A549 (cell line): ENCODE measurements around the gene MTMR12.

Experiments used
- EP300 ChIP-seq, 2 experiments: fragments of >200 bp; sonication (Bioruptor Twin); formaldehyde crosslinking; IDR thresholded peaks; 2 replicates in 1 of 2; 3 replicates in 1 of 2; pipeline ENCODE4 v1.6.1; 2016 to 2017
- ESRRA ChIP-seq: fragments of 150-350 bp; IDR thresholded peaks from 2 replicates; pipeline ENCODE4 v1.6.1; 2014; ENCODE audit warnings: mild to moderate bottlenecking, low read length, borderline replicate concordance
- FOSB ChIP-seq: fragments of 250-450 bp; sonication (Bioruptor Pico); IDR thresholded peaks from 2 replicates; pipeline ENCODE4 v1.5.0; 2020; ENCODE audit warnings: mild to moderate bottlenecking, moderate library complexity
- FOSL2 ChIP-seq, 2 experiments: fragments of 450-650 bp in 1 of 2; fragments of >200 bp in 1 of 2; sonication (Bioruptor Twin) in 1 of 2; formaldehyde crosslinking; IDR thresholded peaks; 2 replicates each; pipeline versions ENCODE4 v1.5.0 to v1.6.1; 2016 to 2020; ENCODE audit warnings: mild to moderate bottlenecking in 1 of 2, moderate library complexity in 1 of 2
- JUN ChIP-seq, 2 experiments: fragments of >200 bp; sonication (Bioruptor Twin); formaldehyde crosslinking; IDR thresholded peaks; 2 replicates in 1 of 2; 3 replicates in 1 of 2; pipeline ENCODE4 v1.6.1; 2016 to 2017
- MAZ ChIP-seq: fragments of 150-350 bp; IDR thresholded peaks from 2 replicates; pipeline ENCODE4 v1.6.1; 2014; ENCODE audit warnings: antibody characterized with exemption, low read depth, low read length, borderline replicate concordance
- PHF8 ChIP-seq: fragments of 200-600 bp; sonication (generic); IDR thresholded peaks from 2 replicates; pipeline ENCODE4 v1.6.1; 2016; ENCODE audit warnings: low read depth, mild to moderate bottlenecking, antibody characterized with exemption, moderate library complexity, borderline replicate concordance
- ZSCAN20 ChIP-seq: fragments of 250-450 bp; sonication (Bioruptor Pico); IDR thresholded peaks from 2 replicates; pipeline ENCODE4 v1.8.0; 2022; ENCODE audit warnings: mild to moderate bottlenecking, moderate library complexity
- TF ChIP-seq, protein P1 (sequence below): fragments of >200 bp; sonication (Bioruptor Twin); formaldehyde crosslinking; IDR thresholded peaks from 3 replicates; pipeline ENCODE4 v1.5.1; 2016
- TF ChIP-seq, protein P2 (sequence below): fragments of 200-600 bp; sonication (generic); IDR thresholded peaks from 2 replicates; pipeline ENCODE4 v1.6.1; 2016; ENCODE audit warnings: antibody characterized with exemption, mild to moderate bottlenecking, moderate library complexity
- TF ChIP-seq, protein P3 (sequence below): IDR thresholded peaks from 2 replicates; pipeline ENCODE4 v1.6.1; 2012

DNA sequence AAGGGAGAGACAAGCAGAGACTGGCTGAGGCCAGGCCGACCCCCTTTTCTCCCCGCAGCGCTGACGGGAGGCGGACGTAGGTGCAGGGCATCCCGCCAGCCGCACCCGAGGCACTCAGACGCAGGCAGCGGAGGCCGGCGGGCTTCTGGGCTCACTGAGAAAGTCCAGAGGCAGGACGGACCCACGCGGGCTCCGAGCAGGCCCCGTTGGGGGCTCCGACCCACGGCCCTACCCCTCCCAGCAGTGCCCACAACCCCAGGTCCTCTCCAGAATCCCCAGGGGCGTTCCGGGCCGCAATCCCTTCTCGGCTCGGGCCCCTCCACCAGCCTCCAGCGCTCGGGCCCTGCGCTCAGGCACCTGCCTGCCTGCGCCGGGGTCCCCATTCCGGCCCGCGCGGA, 543 bp downstream of the MTMR12 start:
- TF ChIP-seq, protein P1, sequence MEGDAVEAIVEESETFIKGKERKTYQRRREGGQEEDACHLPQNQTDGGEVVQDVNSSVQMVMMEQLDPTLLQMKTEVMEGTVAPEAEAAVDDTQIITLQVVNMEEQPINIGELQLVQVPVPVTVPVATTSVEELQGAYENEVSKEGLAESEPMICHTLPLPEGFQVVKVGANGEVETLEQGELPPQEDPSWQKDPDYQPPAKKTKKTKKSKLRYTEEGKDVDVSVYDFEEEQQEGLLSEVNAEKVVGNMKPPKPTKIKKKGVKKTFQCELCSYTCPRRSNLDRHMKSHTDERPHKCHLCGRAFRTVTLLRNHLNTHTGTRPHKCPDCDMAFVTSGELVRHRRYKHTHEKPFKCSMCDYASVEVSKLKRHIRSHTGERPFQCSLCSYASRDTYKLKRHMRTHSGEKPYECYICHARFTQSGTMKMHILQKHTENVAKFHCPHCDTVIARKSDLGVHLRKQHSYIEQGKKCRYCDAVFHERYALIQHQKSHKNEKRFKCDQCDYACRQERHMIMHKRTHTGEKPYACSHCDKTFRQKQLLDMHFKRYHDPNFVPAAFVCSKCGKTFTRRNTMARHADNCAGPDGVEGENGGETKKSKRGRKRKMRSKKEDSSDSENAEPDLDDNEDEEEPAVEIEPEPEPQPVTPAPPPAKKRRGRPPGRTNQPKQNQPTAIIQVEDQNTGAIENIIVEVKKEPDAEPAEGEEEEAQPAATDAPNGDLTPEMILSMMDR: no peak
- TF ChIP-seq, protein P2, sequence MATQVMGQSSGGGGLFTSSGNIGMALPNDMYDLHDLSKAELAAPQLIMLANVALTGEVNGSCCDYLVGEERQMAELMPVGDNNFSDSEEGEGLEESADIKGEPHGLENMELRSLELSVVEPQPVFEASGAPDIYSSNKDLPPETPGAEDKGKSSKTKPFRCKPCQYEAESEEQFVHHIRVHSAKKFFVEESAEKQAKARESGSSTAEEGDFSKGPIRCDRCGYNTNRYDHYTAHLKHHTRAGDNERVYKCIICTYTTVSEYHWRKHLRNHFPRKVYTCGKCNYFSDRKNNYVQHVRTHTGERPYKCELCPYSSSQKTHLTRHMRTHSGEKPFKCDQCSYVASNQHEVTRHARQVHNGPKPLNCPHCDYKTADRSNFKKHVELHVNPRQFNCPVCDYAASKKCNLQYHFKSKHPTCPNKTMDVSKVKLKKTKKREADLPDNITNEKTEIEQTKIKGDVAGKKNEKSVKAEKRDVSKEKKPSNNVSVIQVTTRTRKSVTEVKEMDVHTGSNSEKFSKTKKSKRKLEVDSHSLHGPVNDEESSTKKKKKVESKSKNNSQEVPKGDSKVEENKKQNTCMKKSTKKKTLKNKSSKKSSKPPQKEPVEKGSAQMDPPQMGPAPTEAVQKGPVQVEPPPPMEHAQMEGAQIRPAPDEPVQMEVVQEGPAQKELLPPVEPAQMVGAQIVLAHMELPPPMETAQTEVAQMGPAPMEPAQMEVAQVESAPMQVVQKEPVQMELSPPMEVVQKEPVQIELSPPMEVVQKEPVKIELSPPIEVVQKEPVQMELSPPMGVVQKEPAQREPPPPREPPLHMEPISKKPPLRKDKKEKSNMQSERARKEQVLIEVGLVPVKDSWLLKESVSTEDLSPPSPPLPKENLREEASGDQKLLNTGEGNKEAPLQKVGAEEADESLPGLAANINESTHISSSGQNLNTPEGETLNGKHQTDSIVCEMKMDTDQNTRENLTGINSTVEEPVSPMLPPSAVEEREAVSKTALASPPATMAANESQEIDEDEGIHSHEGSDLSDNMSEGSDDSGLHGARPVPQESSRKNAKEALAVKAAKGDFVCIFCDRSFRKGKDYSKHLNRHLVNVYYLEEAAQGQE: no peak
- TF ChIP-seq PHF8: no peak
- no peak for TF ChIP-seq FOSB (CRISPR knock-in tag)
- no peak for TF ChIP-seq EP300 (IDR thresholded peaks at IDR 0.05)
- no peak for TF ChIP-seq ZSCAN20 (CRISPR knock-in tag)
- no peak for TF ChIP-seq MAZ
- TF ChIP-seq ESRRA: no peak
- no peak for TF ChIP-seq JUN (IDR thresholded peaks at IDR 0.05)
- TF ChIP-seq FOSL2 (IDR thresholded peaks at IDR 0.05): no peak
- no peak for TF ChIP-seq FOSL2 (CRISPR knock-in tag; IDR thresholded peaks at IDR 0.05)
- TF ChIP-seq, protein P3, sequence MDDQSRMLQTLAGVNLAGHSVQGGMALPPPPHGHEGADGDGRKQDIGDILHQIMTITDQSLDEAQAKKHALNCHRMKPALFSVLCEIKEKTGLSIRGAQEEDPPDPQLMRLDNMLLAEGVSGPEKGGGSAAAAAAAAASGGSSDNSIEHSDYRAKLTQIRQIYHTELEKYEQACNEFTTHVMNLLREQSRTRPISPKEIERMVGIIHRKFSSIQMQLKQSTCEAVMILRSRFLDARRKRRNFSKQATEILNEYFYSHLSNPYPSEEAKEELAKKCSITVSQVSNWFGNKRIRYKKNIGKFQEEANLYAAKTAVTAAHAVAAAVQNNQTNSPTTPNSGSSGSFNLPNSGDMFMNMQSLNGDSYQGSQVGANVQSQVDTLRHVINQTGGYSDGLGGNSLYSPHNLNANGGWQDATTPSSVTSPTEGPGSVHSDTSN: no peak
